K562 (cell line): ENCODE data around the gene ORC5. TPM values are rescaled to one million over a fixed set of nuclear protein-coding genes. Genes with fewer than 3 reads are reported as not detected.

ENCODE experiments used
- BDP1 ChIP-seq: IDR thresholded peaks from 3 replicates; pipeline ENCODE4 v1.6.1; 2011; ENCODE audit not compliant: insufficient read length, insufficient read depth
- CSDE1 ChIP-seq, 2 experiments: fragments of 450-650 bp; IDR thresholded peaks; 2 replicates each; pipeline ENCODE4 v1.6.1; 2016; ENCODE audit warnings: mild to moderate bottlenecking in 1 of 2
- HSF4 ChIP-seq: fragments of 250-450 bp; sonication (Bioruptor Pico); IDR thresholded peaks from 2 replicates; pipeline ENCODE4 v2.1.2; 2022; ENCODE audit warnings: mild to moderate bottlenecking, moderate library complexity, borderline replicate concordance
- KAT7 ChIP-seq: sonication (generic); formaldehyde crosslinking; IDR thresholded peaks from 2 replicates; pipeline ENCODE4 v1.8.0; 2022; ENCODE audit warnings: missing genetic modification reagents, mild to moderate bottlenecking, borderline replicate concordance
- MEF2A ChIP-seq: IDR thresholded peaks from 2 replicates; pipeline ENCODE4 v1.6.1; 2011; ENCODE audit warnings: low read depth, mild to moderate bottlenecking, low read length, moderate library complexity; ENCODE audit not compliant: control insufficient read depth
- NFE2L1 ChIP-seq: fragments of 450-650 bp; IDR thresholded peaks from 2 replicates; pipeline ENCODE4 v1.6.1; 2016; ENCODE audit warnings: missing genetic modification characterization, low read depth, mild to moderate bottlenecking, missing compliant biosample characterization, moderate library complexity, borderline replicate concordance
- NUFIP1 ChIP-seq: fragments of 450-650 bp; IDR thresholded peaks from 2 replicates; pipeline ENCODE4 v1.6.1; 2018; ENCODE audit not compliant: partially characterized antibody
- SMC3 ChIP-seq: conservative IDR thresholded peaks from 2 replicates; pipeline ENCODE4 v1.6.1; 2011; ENCODE audit warnings: low read depth, low read length, improper control_type of control experiment; ENCODE audit not compliant: insufficient read depth
- TAF15 ChIP-seq: fragments of 200-400 bp; formaldehyde crosslinking; IDR thresholded peaks from 2 replicates; pipeline ENCODE4 v1.6.1; 2017; ENCODE audit warnings: mild to moderate bottlenecking, low read depth, low read length, moderate library complexity
- THRAP3 ChIP-seq: fragments of 450-650 bp; IDR thresholded peaks from 2 replicates; pipeline ENCODE4 v1.6.1; 2016; ENCODE audit warnings: mild to moderate bottlenecking, inconsistent platforms, borderline replicate concordance
- U2AF2 ChIP-seq: fragments of 200-400 bp; formaldehyde crosslinking; optimal IDR thresholded peaks from 2 replicates; pipeline ENCODE3; 2017; ENCODE audit warnings: low read depth, mild to moderate bottlenecking, low read length
- ZC3H8 ChIP-seq: fragments of 450-650 bp; IDR thresholded peaks from 2 replicates; pipeline ENCODE4 v1.6.1; 2017
- ZNF197 ChIP-seq: fragments of 200-800 bp; sonication (Bioruptor generic); IDR thresholded peaks from 2 replicates; pipeline ENCODE4 v1.6.1; 2016; ENCODE audit warnings: low read depth, missing genetic modification characterization, missing compliant biosample characterization
- polyA plus RNA-seq, 8 experiments: library from polyadenylated mRNA; depleted of rRNA in 4 of 8; stranded (reverse) in 5 of 8; unstranded in 3 of 8; fragments of >200 nt; fragmentation: Nextera tagmentation in 2 of 8; fragmentation: Illumina TruSeq in 1 of 8; extraction: Ambion mirVana in 2 of 8; extraction: Trizol in 1 of 8; gene quantifications; 2 replicates each; pipeline versions ENCODE4 v1.2.1 to v1.2.3, GENCODE V29; 2011 to 2014; ENCODE audit warnings: inconsistent platforms in 1 of 8, missing spikeins in 1 of 8
- total RNA-seq, 7 experiments: library from RNA; depleted of rRNA in 6 of 7; stranded (reverse); fragments of >200 nt in 6 of 7; fragmentation: Illumina TruSeq in 2 of 7; extraction: Trizol in 2 of 7; gene quantifications; 2 replicates each; pipeline versions ENCODE4 v1.2.1 to v1.2.3, GENCODE V29; 2011 to 2021; ENCODE audit warnings: low replicate concordance in 1 of 7
- TF ChIP-seq, protein P1 (sequence below), 2 experiments: fragments of 450-650 bp in 1 of 2; sonication (generic) in 1 of 2; formaldehyde crosslinking in 1 of 2; IDR thresholded peaks in 1 of 2; conservative IDR thresholded peaks in 1 of 2; 2 replicates each; pipeline versions ENCODE4 v1.6.1 to v1.8.1; 2016 to 2023; ENCODE audit warnings: mild to moderate bottlenecking in 2 of 2, moderate library complexity in 2 of 2, inconsistent platforms in 1 of 2, missing genetic modification reagents in 1 of 2
- TF ChIP-seq, protein P2 (sequence below): sonication (generic); formaldehyde crosslinking; IDR thresholded peaks from 2 replicates; pipeline ENCODE4 v1.8.0; 2022; ENCODE audit warnings: mild to moderate bottlenecking, missing genetic modification reagents
- TF ChIP-seq, protein P3 (sequence below), 2 experiments: fragments of 450-650 bp; formaldehyde crosslinking in 1 of 2; IDR thresholded peaks; 2 replicates each; pipeline versions ENCODE4 v1.4.0 to v1.6.1; 2014 to 2020; ENCODE audit warnings: mild to moderate bottlenecking in 2 of 2, borderline replicate concordance in 1 of 2, low read depth in 1 of 2
- TF ChIP-seq, protein P4 (sequence below): fragments of 450-650 bp; formaldehyde crosslinking; IDR thresholded peaks from 2 replicates; pipeline ENCODE4 v1.4.0; 2022; ENCODE audit warnings: missing genetic modification characterization

The ORC5 gene
- total and polyA plus RNA-seq, 9 of the 15 experiments (the other 6 are each of a cell fraction or from before 2014, with no cell fraction given), result 29.8 to 136 (median 54.8) TPM

DNA sequence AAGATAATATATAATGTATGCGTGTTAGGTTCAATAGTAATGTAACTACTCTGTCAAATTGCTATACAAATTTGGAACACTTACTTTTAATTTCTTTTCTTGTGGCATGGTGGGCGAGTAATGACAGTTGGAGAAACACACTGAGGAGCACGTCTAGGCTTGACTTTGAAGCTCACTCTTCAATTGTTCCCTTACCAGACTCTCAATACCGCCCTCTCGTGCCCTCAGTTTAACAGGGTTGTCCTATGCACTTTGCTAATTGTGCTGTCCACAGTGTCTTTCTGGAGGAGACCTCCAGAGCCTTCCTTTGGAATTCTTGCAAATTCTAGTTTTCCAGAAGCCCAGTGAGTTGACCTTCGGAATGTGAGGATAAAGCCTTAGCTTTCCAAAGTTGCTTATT, 111.1 kb downstream of the ORC5 start (continued):
- TF ChIP-seq NUFIP1 (no peak), SMC3 (peak; percentile 85), THRAP3 (no peak), NFE2L1 (tag) (no peak), ZNF197 (no peak), U2AF2 (no peak), HSF4 (CRISPR knock-in tag) (no peak), TAF15 (no peak), MEF2A (no peak), CSDE1 (IDR thresholded peaks at IDR 0.05) (no peak), ZC3H8 (no peak), KAT7 (CRISPR knock-in tag) (no peak), BDP1 (no peak)
- TF ChIP-seq, protein P1, sequence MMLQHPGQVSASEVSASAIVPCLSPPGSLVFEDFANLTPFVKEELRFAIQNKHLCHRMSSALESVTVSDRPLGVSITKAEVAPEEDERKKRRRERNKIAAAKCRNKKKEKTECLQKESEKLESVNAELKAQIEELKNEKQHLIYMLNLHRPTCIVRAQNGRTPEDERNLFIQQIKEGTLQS (IDR thresholded peaks at IDR 0.05), result no peak
- TF ChIP-seq, protein P1 (CRISPR knock-in tag; conservative IDR thresholded peaks at IDR 0.05), result no peak
- TF ChIP-seq, protein P2, sequence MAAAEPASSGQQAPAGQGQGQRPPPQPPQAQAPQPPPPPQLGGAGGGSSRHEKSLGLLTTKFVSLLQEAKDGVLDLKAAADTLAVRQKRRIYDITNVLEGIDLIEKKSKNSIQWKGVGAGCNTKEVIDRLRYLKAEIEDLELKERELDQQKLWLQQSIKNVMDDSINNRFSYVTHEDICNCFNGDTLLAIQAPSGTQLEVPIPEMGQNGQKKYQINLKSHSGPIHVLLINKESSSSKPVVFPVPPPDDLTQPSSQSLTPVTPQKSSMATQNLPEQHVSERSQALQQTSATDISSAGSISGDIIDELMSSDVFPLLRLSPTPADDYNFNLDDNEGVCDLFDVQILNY, result no peak
- TF ChIP-seq, protein P3, sequence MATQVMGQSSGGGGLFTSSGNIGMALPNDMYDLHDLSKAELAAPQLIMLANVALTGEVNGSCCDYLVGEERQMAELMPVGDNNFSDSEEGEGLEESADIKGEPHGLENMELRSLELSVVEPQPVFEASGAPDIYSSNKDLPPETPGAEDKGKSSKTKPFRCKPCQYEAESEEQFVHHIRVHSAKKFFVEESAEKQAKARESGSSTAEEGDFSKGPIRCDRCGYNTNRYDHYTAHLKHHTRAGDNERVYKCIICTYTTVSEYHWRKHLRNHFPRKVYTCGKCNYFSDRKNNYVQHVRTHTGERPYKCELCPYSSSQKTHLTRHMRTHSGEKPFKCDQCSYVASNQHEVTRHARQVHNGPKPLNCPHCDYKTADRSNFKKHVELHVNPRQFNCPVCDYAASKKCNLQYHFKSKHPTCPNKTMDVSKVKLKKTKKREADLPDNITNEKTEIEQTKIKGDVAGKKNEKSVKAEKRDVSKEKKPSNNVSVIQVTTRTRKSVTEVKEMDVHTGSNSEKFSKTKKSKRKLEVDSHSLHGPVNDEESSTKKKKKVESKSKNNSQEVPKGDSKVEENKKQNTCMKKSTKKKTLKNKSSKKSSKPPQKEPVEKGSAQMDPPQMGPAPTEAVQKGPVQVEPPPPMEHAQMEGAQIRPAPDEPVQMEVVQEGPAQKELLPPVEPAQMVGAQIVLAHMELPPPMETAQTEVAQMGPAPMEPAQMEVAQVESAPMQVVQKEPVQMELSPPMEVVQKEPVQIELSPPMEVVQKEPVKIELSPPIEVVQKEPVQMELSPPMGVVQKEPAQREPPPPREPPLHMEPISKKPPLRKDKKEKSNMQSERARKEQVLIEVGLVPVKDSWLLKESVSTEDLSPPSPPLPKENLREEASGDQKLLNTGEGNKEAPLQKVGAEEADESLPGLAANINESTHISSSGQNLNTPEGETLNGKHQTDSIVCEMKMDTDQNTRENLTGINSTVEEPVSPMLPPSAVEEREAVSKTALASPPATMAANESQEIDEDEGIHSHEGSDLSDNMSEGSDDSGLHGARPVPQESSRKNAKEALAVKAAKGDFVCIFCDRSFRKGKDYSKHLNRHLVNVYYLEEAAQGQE (IDR thresholded peaks at IDR 0.05; ENCODE audit: borderline replicate concordance), result peak; percentile 83
- TF ChIP-seq, protein P3 (CRISPR knock-in tag; IDR thresholded peaks at IDR 0.05; ENCODE audit: low read depth), result no peak
- TF ChIP-seq, protein P4, sequence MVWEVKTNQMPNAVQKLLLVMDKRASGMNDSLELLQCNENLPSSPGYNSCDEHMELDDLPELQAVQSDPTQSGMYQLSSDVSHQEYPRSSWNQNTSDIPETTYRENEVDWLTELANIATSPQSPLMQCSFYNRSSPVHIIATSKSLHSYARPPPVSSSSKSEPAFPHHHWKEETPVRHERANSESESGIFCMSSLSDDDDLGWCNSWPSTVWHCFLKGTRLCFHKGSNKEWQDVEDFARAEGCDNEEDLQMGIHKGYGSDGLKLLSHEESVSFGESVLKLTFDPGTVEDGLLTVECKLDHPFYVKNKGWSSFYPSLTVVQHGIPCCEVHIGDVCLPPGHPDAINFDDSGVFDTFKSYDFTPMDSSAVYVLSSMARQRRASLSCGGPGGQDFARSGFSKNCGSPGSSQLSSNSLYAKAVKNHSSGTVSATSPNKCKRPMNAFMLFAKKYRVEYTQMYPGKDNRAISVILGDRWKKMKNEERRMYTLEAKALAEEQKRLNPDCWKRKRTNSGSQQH (CRISPR knock-in tag), result no peak
